GM12875 (cell line): ENCODE data around the gene SREBF1.

Experiments used
- H3K4me3 ChIP-seq: one replicate; pipeline ENCODE4 v1.5.1; 2011; ENCODE audit warnings: low read depth, low read length, control low read depth
- TF ChIP-seq, protein P1 (sequence below): IDR thresholded peaks from 2 replicates; pipeline ENCODE4 v1.5.1; 2011; ENCODE audit warnings: low read depth, mild to moderate bottlenecking, control low read depth, inconsistent platforms, low read length, moderate library complexity, borderline replicate concordance; ENCODE audit not compliant: insufficient read depth

SREBF1 gene

GRCh38 chr17:17767154-17767869, 69.5 kb downstream of the SREBF1 start:
- no peak overlapping the region for H3K4me3 ChIP-seq
- TF ChIP-seq, protein P1, sequence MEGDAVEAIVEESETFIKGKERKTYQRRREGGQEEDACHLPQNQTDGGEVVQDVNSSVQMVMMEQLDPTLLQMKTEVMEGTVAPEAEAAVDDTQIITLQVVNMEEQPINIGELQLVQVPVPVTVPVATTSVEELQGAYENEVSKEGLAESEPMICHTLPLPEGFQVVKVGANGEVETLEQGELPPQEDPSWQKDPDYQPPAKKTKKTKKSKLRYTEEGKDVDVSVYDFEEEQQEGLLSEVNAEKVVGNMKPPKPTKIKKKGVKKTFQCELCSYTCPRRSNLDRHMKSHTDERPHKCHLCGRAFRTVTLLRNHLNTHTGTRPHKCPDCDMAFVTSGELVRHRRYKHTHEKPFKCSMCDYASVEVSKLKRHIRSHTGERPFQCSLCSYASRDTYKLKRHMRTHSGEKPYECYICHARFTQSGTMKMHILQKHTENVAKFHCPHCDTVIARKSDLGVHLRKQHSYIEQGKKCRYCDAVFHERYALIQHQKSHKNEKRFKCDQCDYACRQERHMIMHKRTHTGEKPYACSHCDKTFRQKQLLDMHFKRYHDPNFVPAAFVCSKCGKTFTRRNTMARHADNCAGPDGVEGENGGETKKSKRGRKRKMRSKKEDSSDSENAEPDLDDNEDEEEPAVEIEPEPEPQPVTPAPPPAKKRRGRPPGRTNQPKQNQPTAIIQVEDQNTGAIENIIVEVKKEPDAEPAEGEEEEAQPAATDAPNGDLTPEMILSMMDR: no peak

DNA sequence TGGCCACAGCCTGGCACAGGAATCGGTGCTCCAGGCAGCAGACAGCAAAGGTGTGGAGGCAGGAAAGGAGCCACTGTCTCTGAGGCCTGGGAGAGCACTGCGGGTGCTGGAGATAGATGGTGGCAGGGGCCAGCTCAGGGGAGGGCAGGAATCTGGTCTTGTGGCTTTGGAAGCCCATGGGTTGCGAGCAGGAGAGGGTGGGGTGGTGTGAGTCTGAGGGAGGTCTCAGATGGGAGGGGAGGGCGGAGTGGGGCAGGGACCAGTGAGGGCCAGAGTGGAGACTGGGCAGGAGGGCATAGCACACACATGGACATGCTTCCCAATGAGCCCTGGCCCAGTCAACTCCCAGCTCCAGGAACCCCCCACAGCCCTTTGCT, 70.1 kb downstream of the SREBF1 start:
- H3K4me3 ChIP-seq: no peak overlapping the region
- TF ChIP-seq, protein P1: no peak

DNA sequence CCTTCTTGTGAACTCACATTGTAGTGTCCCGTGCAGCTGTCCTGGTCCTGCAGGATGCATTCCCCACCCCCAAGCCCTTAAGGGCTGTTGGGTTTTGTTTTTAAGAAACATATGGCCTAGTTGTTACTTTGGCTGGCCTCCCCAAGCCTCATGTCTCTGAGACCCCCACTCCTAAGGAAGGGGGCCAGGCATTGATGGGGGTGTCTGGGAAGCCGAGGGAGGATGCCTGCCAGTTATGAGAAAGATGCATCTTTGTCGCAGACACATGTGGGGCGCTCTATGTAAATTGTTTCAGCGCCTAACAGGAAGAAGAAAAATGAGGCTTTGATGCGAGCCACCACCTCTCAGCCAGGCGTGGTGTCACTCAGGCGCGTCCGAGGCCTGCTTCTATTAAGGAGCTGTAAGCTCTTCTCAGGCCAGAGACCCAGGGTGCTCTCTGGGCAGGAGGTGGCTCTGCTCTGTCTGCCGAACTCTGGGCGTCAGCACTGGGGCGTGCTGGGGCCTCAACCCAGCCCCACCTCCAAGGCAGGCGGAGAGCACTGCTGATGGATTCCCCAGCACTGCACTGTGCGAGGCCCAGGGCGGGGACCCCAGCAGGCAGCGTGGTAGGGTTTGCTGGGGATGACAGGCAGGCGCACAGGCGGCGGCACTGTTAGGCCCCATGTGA, 70.6 kb downstream of the SREBF1 start:
- TF ChIP-seq, protein P1: no peak
- no peak overlapping the region for H3K4me3 ChIP-seq

DNA sequence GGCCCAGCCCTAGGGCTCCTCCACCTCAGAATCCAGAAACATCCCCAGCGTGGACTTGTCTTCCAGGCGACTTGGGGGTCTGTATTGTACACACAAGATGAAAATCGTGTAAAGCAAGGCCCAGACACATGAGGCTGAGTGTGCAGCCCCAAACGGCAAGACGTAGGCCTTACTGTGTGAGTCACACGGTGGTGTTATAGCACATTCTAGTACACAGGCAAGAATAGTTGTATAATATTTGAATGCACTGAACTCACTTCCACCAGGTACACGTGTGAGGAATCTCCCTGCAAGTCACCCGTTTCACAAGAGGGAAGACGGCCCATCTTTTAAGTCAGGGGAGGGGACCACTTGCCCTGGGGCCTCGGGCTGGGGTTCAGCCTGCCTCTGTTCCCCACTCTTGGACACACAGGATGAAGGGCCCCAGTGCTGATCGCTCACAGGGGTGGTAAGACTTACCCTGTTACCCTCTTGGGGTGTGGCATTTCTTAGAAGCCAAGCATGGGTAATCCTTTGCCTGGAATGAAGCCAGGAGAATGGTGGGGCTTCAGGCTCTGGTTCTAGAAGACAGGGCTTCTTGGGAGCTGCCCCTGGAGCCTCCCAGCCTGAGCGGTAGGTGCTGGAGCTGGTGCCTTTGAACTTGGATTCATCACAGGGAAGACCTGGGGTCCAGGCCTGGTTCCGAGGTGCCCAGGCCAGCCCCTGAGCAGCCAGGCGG, 71.3 kb downstream of the SREBF1 start:
- TF ChIP-seq, protein P1: no peak
- no peak overlapping the region for H3K4me3 ChIP-seq

- H3K4me3 ChIP-seq: no peak overlapping the region
- TF ChIP-seq, protein P1: no peak
Observed at GRCh38 chr17:17763734-17764133, 73.1 kb downstream of the SREBF1 start.

GRCh38 chr17:17763136-17763535, 73.7 kb downstream of the SREBF1 start:
- TF ChIP-seq, protein P1: no peak
- no peak overlapping the region for H3K4me3 ChIP-seq
